Gastrocnemius medialis (tissue), 4 donors: ENCODE measurements around the gene DCAF16. TPM values are rescaled to one million over a fixed set of nuclear protein-coding genes. Genes with fewer than 3 reads are reported as not detected.
"Not testable (repeated sequence)": the region's sequence is repeated elsewhere in the genome, so short reads cannot be mapped to it uniquely, and the experiment has no call there.

ENCODE experiments used
- ATAC-seq, 2 donors: fragments of 150-250 bp; one replicate each; pipeline ENCODE4 v1.9.1; 2016
- DNase-seq, 2 donors: peaks; one replicate each; pipeline ENCODE4 v3.0.0-alpha.2; 2019
- H3K27ac ChIP-seq, 4 donors: fragments of 200-600 bp; sonication (generic); 1 replicate in 1 of 4; 2 replicates in 3 of 4; pipeline ENCODE4 v1.5.1; 2016 to 2018; ENCODE audit warnings: mild to moderate bottlenecking in 2 of 4, moderate library complexity in 1 of 4
- H3K27me3 ChIP-seq, 3 donors: fragments of 200-600 bp; sonication (generic) in 2 of 3; 1 replicate in 1 of 3; 2 replicates in 2 of 3; pipeline versions ENCODE4 v1.5.1 to v1.6.0; 2016 to 2019; ENCODE audit warnings: mild to moderate bottlenecking in 1 of 3, moderate library complexity in 1 of 3
- H3K36me3 ChIP-seq, 2 donors: fragments of 200-600 bp; sonication (generic) in 1 of 2; one replicate each; pipeline ENCODE4 v1.5.1; 2017 to 2018
- H3K4me1 ChIP-seq, 2 donors: fragments of 200-600 bp; sonication (generic) in 1 of 2; one replicate each; pipeline ENCODE4 v1.5.1; 2016 to 2017; ENCODE audit warnings: mild to moderate bottlenecking in 2 of 2
- H3K4me3 ChIP-seq, 4 donors: fragments of 200-600 bp; sonication (generic) in 3 of 4; 1 replicate in 1 of 4; 2 replicates in 3 of 4; pipeline ENCODE4 v1.5.1; 2016 to 2019; ENCODE audit warnings: mild to moderate bottlenecking in 2 of 4
- H3K9me3 ChIP-seq, 3 donors: fragments of 200-600 bp; sonication (generic) in 2 of 3; 1 replicate in 1 of 3; 2 replicates in 2 of 3; pipeline ENCODE4 v1.5.1; 2016 to 2019
- CTCF ChIP-seq, 5 experiments: fragments of 450-650 bp in 3 of 5; fragments of 200-600 bp in 2 of 5; sonication (generic) in 2 of 5; IDR thresholded peaks in 4 of 5; conservative IDR thresholded peaks in 1 of 5; 1 replicate in 4 of 5; 2 replicates in 1 of 5; pipeline ENCODE4 v1.5.1; 2016 to 2019; ENCODE audit warnings: antibody characterized with exemption in 5 of 5, mild to moderate bottlenecking in 3 of 5, moderate library complexity in 3 of 5
- POLR2A ChIP-seq, 2 donors: fragments of 450-650 bp; IDR thresholded peaks; one replicate each; pipeline ENCODE4 v1.6.1; 2017; ENCODE audit warnings: antibody characterized with exemption in 2 of 2, mild to moderate bottlenecking in 2 of 2, moderate library complexity in 2 of 2
- in situ Hi-C, 4 donors: fragments of 200-750 bp; cut with MboI; loops; one replicate each; pipeline versions ENCODE4 v1.15.0 to v1.8.0; 2017; ENCODE audit warnings: low sequenced_read_pairs in 4 of 4
- intact Hi-C: fragments of 100-400 bp; cut with DNase I; formaldehyde crosslinking; loops from one replicate; pipeline ENCODE4 v1.15.1; 2023; ENCODE audit warnings: low total_unique reads
- total RNA-seq, 4 donors: library from RNA; depleted of rRNA; stranded (reverse); fragments of >200 nt; gene quantifications; one replicate each; pipeline versions ENCODE4 v1.1.0 to v1.2.3, GENCODE V29; 2016

DCAF16 gene
- 10 to 100 TPM in 2 of 4 donors, 1 to 10 TPM in 2; 5.8 to 12.3 (median 8.2) TPM for total RNA-seq

DNA sequence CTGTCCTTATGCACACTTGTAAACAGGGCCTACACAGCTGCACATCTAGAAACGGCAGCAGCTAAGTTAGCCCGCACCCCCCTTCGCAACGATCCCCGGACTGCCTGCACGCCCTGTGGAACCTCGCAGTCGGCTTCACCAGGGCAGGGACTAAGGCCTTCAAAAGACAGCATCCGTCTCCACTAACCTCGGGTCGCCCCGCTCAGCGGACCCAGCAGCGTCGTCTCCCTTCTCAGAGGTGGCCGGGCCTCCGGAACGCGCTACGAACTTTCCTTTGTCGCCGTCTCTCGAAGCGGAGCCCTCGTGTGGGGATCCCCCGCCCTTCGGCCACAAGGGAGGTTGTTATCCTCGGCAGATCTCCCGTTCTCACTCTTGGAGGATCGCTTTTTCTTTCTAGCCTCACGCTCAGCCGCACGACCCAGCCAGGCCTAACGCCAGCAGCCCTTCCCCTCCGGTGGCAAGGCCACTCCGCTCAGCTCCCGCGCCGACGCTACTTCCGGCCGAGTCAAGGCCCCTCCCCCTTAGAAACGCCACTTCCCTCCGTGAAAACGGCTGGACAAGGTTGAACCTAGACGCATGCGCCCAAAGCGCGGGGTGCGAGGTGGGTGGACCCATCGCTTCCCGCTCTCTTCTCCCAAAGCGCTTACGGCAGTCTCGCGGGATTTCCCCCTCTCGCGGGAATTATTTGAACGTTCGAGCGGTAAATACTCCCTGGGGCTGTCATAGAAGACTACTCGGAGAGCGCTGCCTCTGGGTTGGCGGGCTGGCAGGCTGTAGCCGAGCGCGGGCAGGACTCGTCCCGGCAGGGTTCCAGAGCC, at the start of gene DCAF16, which contains the start of gene NCAPG:
TSS of gene DCAF16 (minus strand) at position 498 of the 818 bp plus-strand sequence. CDS start 6,616 bp downstream, outside the sequence.
TSS of gene NCAPG (plus strand) at position 720 of the 818 bp plus-strand sequence. CDS start 99 bp downstream, outside the sequence.
- no peaks in the 10 kb centered on the region for H3K27me3 ChIP-seq
- intact Hi-C loops: loop anchor here (1.0 kb wide), 2 partner anchors 211 to 233 kb away; partner anchors contain the start of genes LAP3 and LCORL
- ATAC-seq: peak; percentile 99 to 100
- DNase-seq: peak; percentile 98 to 99
- H3K36me3 ChIP-seq: no peaks in the 10 kb centered on the region
- in situ Hi-C loops: loop anchor here (10.0 to 25.0 kb wide), 4 partner anchors 202 to 784 kb away; partner anchors contain the start of gene LCORL (in 2 of the 4)
- peaks cover 43 to 48% of the 10 kb centered on the region in 2 donors for H3K4me1 ChIP-seq
- TF ChIP-seq POLR2A (IDR thresholded peaks at IDR 0.05) (peak; percentile 95), CTCF (IDR thresholded peaks at IDR 0.05 in 4 of 5, conservative IDR thresholded peaks at IDR 0.05 in 1 of 5) (no peak)
- peak within 1 kb of the TSS; percentile 82 to 95 (median 88) for H3K4me3 ChIP-seq
- H3K9me3 ChIP-seq: no peaks in the 10 kb centered on the region
- peak within 1 kb of the TSS; percentile 94 to 99 (median 97) for H3K27ac ChIP-seq

DNA sequence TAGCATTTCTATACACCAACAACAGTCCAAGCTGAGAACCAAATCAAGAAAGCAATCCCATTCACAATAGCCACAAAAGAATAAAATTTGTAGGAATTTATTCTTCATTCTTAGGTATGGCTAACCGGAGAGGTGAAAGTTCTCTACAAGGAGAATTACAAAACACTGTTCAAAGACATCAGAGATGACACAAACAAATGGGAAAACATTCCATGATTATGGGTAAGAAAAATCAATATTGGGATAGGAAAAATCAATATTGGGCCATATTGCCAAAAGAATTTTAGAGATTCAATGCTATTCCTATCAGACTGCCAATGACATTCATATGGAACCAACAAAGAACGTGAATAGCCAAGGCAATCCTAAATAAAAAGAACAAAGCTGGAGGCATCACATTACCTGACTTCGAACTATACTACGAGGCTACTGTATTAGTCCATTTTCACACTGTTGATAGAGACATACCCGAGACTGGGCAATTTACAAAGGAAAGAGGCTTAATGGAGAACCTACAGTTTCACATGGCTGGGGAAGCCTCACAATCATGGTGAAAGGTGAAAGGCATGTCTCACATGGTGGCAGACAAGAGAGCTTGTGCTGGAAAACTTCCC, 49.3 kb upstream of the DCAF16 start:
- no peaks in the 10 kb centered on the region for H3K36me3 ChIP-seq
- in situ Hi-C loops (no loop called here), intact Hi-C loops (no loop called here)
- no peaks in the 10 kb centered on the region for H3K9me3 ChIP-seq
- no peak overlapping the region for H3K4me3 ChIP-seq
- no peak for TF ChIP-seq CTCF (IDR thresholded peaks at IDR 0.05 in 4 of 5, conservative IDR thresholded peaks at IDR 0.05 in 1 of 5)
- no peak for TF ChIP-seq POLR2A (IDR thresholded peaks at IDR 0.05)
- ATAC-seq: no peak
- DNase-seq: no peak
- no peaks in the 10 kb centered on the region for H3K27me3 ChIP-seq
- no peak overlapping the region for H3K27ac ChIP-seq
- H3K4me1 ChIP-seq: no peaks in the 10 kb centered on the region

DNA sequence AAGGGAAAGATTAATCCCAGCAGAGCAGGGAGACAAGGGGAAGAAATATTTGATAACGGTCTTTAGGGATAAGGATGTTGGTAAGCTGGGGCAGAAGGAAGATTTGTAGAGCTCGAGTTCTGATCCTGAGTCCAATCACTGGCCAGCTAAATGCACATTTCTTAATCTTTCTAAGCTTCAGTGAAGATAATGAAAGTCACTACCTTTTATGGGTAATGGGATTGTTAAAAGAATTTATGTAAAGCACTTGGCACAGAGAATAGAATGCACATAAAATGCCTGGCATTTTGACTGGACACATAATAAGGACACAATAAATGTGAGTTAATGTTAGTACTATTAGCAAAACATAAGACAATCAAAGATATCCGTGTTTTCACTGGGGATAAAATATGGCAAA, 43.5 kb upstream of the DCAF16 start:
- TF ChIP-seq CTCF (IDR thresholded peaks at IDR 0.05 in 4 of 5, conservative IDR thresholded peaks at IDR 0.05 in 1 of 5): no peak
- no peak for TF ChIP-seq POLR2A (IDR thresholded peaks at IDR 0.05)
- intact Hi-C loops (no loop called here), in situ Hi-C loops (no loop called here)
- no peaks in the 10 kb centered on the region for H3K36me3 ChIP-seq
- no peaks in the 10 kb centered on the region for H3K4me1 ChIP-seq
- DNase-seq (no peak), ATAC-seq (no peak)
- H3K27me3 ChIP-seq: no peaks in the 10 kb centered on the region
- H3K9me3 ChIP-seq: no peaks in the 10 kb centered on the region
- no peak overlapping the region for H3K4me3 ChIP-seq
- no peak overlapping the region for H3K27ac ChIP-seq

- no peak overlapping the region for H3K4me3 ChIP-seq
- H3K36me3 ChIP-seq: no peaks in the 10 kb centered on the region
- no peaks in the 10 kb centered on the region for H3K4me1 ChIP-seq
- no peaks in the 10 kb centered on the region for H3K27me3 ChIP-seq
- no peak overlapping the region for H3K27ac ChIP-seq
- in situ Hi-C loops (no loop called here), intact Hi-C loops (no loop called here)
- H3K9me3 ChIP-seq: no peaks in the 10 kb centered on the region
- ATAC-seq: no peak
- DNase-seq: no peak
- no peak for TF ChIP-seq CTCF (IDR thresholded peaks at IDR 0.05 in 4 of 5, conservative IDR thresholded peaks at IDR 0.05 in 1 of 5)
These were observed 41.4 kb upstream of the DCAF16 start for GRCh38 chr4:17851959-17852358.

GRCh38 chr4:17850295-17850694, 39.7 kb upstream of the DCAF16 start:
- H3K4me1 ChIP-seq, ATAC-seq, in situ Hi-C loops, H3K27ac ChIP-seq, H3K9me3 ChIP-seq, intact Hi-C loops, H3K36me3 ChIP-seq, H3K4me3 ChIP-seq, DNase-seq, H3K27me3 ChIP-seq: not testable (repeated sequence)
